ENCODE results near the gene IL36RN.

GRCh38 chr2:113052396-113052917 lies 6.5 kb upstream of the IL36RN start, which contains the start of gene IL36B:
- no peak for TF ChIP-seq POLR2A (IDR thresholded peaks at IDR 0.05)
- no peak for TF ChIP-seq CTCF (IDR thresholded peaks at IDR 0.05)
